GM23338 (cell line): Measurements from ENCODE around the gene ZNF211.

ENCODE experiments used
- CREB1 ChIP-seq: fragments of 250-450 bp; sonication (Bioruptor Pico); IDR thresholded peaks from 2 replicates; pipeline ENCODE4 v1.5.0; 2020; ENCODE audit warnings: low read depth, mild to moderate bottlenecking, moderate library complexity
- EZH2 ChIP-seq: fragments of 200-600 bp; sonication (generic); IDR thresholded peaks from one replicate; pipeline ENCODE4 v1.8.0; 2017; ENCODE audit warnings: antibody characterized with exemption, mild to moderate bottlenecking, low read depth; ENCODE audit not compliant: unreplicated experiment
- EZH2phosphoT487 ChIP-seq: fragments of 200-600 bp; sonication (generic); IDR thresholded peaks from one replicate; pipeline ENCODE4 v1.8.1; 2018; ENCODE audit warnings: antibody characterized with exemption; ENCODE audit not compliant: unreplicated experiment
- NANOG ChIP-seq: IDR thresholded peaks from 2 replicates; pipeline ENCODE4 v1.6.1; 2016; ENCODE audit warnings: antibody characterized with exemption, borderline replicate concordance
- POLR2AphosphoS5 ChIP-seq: IDR thresholded peaks from 2 replicates; pipeline ENCODE4 v1.6.1; 2016; ENCODE audit warnings: antibody characterized with exemption, low read depth
- REST ChIP-seq: IDR thresholded peaks from one replicate; pipeline ENCODE4 v1.6.1; 2018; ENCODE audit warnings: antibody characterized with exemption; ENCODE audit not compliant: unreplicated experiment
- STAT1 ChIP-seq: IDR thresholded peaks from one replicate; pipeline ENCODE4 v1.6.1; 2016; ENCODE audit warnings: antibody characterized with exemption; ENCODE audit not compliant: unreplicated experiment
- ZNF331 ChIP-seq: fragments of 250-450 bp; sonication (Bioruptor Pico); IDR thresholded peaks from 2 replicates; pipeline ENCODE4 v1.5.0; 2020; ENCODE audit warnings: low read depth, mild to moderate bottlenecking, moderate library complexity
- TF ChIP-seq, protein P1 (sequence below), 2 experiments: fragments of 200-600 bp in 1 of 2; sonication (generic) in 1 of 2; conservative IDR thresholded peaks; 2 replicates each; pipeline versions ENCODE4 v1.5.1 to v1.6.1; 2016 to 2017; ENCODE audit warnings: antibody characterized with exemption in 2 of 2, low read depth in 2 of 2, mild to moderate bottlenecking in 2 of 2, moderate library complexity in 1 of 2
- TF ChIP-seq, protein P2 (sequence below): fragments of 250-450 bp; sonication (Bioruptor Pico); IDR thresholded peaks from 2 replicates; pipeline ENCODE4 v1.5.0; 2020; ENCODE audit warnings: mild to moderate bottlenecking, moderate library complexity

DNA sequence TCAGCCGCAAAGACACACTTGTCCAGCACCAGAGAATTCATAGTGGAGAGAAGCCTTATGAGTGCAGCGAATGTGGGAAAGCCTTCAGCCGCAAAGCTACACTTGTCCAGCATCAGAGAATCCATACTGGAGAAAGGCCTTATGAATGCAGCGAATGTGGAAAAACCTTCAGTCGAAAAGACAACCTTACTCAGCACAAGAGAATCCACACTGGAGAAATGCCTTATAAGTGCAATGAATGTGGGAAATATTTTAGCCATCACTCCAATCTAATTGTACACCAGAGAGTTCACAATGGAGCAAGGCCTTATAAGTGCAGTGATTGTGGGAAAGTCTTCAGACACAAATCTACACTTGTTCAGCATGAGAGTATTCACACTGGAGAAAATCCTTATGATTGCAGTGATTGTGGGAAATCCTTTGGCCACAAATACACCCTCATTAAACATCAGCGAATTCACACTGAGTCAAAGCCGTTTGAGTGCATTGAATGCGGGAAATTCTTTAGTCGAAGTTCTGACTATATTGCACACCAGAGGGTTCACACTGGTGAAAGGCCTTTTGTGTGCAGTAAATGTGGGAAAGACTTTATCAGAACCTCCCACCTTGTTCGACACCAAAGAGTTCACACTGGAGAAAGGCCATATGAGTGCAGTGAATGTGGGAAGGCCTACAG lies 12.2 kb upstream of the ZNF211 start:
- no peak for TF ChIP-seq EZH2phosphoT487
- TF ChIP-seq, protein P1, sequence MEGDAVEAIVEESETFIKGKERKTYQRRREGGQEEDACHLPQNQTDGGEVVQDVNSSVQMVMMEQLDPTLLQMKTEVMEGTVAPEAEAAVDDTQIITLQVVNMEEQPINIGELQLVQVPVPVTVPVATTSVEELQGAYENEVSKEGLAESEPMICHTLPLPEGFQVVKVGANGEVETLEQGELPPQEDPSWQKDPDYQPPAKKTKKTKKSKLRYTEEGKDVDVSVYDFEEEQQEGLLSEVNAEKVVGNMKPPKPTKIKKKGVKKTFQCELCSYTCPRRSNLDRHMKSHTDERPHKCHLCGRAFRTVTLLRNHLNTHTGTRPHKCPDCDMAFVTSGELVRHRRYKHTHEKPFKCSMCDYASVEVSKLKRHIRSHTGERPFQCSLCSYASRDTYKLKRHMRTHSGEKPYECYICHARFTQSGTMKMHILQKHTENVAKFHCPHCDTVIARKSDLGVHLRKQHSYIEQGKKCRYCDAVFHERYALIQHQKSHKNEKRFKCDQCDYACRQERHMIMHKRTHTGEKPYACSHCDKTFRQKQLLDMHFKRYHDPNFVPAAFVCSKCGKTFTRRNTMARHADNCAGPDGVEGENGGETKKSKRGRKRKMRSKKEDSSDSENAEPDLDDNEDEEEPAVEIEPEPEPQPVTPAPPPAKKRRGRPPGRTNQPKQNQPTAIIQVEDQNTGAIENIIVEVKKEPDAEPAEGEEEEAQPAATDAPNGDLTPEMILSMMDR (conservative IDR thresholded peaks at IDR 0.05; ENCODE audit: low read depth in 2 of 2): no peak
- TF ChIP-seq, protein P2, sequence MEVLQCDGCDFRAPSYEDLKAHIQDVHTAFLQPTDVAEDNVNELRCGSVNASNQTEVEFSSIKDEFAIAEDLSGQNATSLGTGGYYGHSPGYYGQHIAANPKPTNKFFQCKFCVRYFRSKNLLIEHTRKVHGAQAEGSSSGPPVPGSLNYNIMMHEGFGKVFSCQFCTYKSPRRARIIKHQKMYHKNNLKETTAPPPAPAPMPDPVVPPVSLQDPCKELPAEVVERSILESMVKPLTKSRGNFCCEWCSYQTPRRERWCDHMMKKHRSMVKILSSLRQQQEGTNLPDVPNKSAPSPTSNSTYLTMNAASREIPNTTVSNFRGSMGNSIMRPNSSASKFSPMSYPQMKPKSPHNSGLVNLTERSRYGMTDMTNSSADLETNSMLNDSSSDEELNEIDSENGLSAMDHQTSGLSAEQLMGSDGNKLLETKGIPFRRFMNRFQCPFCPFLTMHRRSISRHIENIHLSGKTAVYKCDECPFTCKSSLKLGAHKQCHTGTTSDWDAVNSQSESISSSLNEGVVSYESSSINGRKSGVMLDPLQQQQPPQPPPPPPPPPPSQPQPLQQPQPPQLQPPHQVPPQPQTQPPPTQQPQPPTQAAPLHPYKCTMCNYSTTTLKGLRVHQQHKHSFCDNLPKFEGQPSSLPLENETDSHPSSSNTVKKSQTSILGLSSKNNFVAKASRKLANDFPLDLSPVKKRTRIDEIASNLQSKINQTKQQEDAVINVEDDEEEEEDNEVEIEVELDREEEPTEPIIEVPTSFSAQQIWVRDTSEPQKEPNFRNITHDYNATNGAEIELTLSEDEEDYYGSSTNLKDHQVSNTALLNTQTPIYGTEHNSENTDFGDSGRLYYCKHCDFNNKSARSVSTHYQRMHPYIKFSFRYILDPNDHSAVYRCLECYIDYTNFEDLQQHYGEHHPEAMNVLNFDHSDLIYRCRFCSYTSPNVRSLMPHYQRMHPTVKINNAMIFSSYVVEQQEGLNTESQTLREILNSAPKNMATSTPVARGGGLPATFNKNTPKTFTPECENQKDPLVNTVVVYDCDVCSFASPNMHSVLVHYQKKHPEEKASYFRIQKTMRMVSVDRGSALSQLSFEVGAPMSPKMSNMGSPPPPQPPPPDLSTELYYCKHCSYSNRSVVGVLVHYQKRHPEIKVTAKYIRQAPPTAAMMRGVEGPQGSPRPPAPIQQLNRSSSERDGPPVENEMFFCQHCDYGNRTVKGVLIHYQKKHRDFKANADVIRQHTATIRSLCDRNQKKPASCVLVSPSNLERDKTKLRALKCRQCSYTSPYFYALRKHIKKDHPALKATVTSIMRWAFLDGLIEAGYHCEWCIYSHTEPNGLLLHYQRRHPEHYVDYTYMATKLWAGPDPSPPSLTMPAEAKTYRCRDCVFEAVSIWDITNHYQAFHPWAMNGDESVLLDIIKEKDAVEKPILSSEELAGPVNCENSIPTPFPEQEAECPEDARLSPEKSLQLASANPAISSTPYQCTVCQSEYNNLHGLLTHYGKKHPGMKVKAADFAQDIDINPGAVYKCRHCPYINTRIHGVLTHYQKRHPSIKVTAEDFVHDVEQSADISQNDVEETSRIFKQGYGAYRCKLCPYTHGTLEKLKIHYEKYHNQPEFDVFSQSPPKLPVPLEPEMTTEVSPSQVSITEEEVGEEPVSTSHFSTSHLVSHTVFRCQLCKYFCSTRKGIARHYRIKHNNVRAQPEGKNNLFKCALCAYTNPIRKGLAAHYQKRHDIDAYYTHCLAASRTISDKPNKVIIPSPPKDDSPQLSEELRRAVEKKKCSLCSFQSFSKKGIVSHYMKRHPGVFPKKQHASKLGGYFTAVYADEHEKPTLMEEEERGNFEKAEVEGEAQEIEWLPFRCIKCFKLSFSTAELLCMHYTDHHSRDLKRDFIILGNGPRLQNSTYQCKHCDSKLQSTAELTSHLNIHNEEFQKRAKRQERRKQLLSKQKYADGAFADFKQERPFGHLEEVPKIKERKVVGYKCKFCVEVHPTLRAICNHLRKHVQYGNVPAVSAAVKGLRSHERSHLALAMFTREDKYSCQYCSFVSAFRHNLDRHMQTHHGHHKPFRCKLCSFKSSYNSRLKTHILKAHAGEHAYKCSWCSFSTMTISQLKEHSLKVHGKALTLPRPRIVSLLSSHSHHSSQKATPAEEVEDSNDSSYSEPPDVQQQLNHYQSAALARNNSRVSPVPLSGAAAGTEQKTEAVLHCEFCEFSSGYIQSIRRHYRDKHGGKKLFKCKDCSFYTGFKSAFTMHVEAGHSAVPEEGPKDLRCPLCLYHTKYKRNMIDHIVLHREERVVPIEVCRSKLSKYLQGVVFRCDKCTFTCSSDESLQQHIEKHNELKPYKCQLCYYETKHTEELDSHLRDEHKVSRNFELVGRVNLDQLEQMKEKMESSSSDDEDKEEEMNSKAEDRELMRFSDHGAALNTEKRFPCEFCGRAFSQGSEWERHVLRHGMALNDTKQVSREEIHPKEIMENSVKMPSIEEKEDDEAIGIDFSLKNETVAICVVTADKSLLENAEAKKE (CRISPR knock-in tag): no peak
- no peak for TF ChIP-seq REST
- TF ChIP-seq POLR2AphosphoS5: no peak
- no peak for TF ChIP-seq EZH2
- no peak for TF ChIP-seq CREB1 (CRISPR knock-in tag)
- TF ChIP-seq ZNF331 (CRISPR knock-in tag): no peak
- no peak for TF ChIP-seq NANOG
- no peak for TF ChIP-seq STAT1
